IMR-90 (cell line): Measurements from ENCODE around the gene APOB. TPM values are rescaled to one million over a fixed set of nuclear protein-coding genes. Genes with fewer than 3 reads are reported as not detected.

Experiments used
- ATAC-seq: fragments of 200-7000 bp; cut with Tn5 transposase; 2 replicates; pipeline ENCODE4 v1.9.1; 2020; ENCODE audit warnings: low read depth, mild to moderate bottlenecking, moderate library complexity
- BruUV-seq: library from RNA; stranded (reverse); fragments of 400-500 nt; replicated peaks from 2 replicates; lab custom pipeline; 2021; lab: Mats Ljungman, UMichigan
- CTCF ChIA-PET: fragments of 300-600 bp; formaldehyde crosslinking; extraction: SDS; loops from one replicate; lab custom pipeline; 2021; ENCODE audit warnings: antibody characterized with exemption; lab: Yijun Ruan, JAX
- POLR2A ChIA-PET: fragments of 300-600 bp; sonication (Branson Sonifier 250); formaldehyde crosslinking; loops from one replicate; lab custom pipeline; 2022; ENCODE audit warnings: antibody characterized with exemption; ENCODE audit not compliant: unreplicated experiment; lab: Charles Lee
- DNase-seq: peaks from one replicate; pipeline ENCODE4 v3.0.0; 2013
- H2AFZ ChIP-seq: replicated peaks from 2 replicates; pipeline ENCODE3; 2013; ENCODE audit warnings: low read length, mild to moderate bottlenecking; ENCODE audit not compliant: poor library complexity
- H2AK5ac ChIP-seq: 2 replicates; pipeline ENCODE4 v1.6.1; 2013; ENCODE audit warnings: low read depth, low read length, inconsistent platforms
- H2AK9ac ChIP-seq: replicated peaks from 2 replicates; pipeline ENCODE3; 2013; ENCODE audit warnings: mild to moderate bottlenecking, low read depth, low read length, moderate library complexity; ENCODE audit not compliant: poor library complexity
- H2BK120ac ChIP-seq: 2 replicates; pipeline ENCODE4 v1.6.1; 2013; ENCODE audit warnings: low read depth, low read length, inconsistent platforms
- H2BK15ac ChIP-seq: 3 replicates; pipeline ENCODE4 v1.6.1; 2013; ENCODE audit warnings: low read depth, low read length, inconsistent platforms
- H2BK20ac ChIP-seq: 2 replicates; pipeline ENCODE4 v1.6.1; 2013; ENCODE audit warnings: low read depth, mild to moderate bottlenecking, inconsistent platforms, low read length, moderate library complexity
- H2BK5ac ChIP-seq: 2 replicates; pipeline ENCODE4 v1.6.1; 2013; ENCODE audit warnings: mild to moderate bottlenecking, low read depth, low read length, inconsistent platforms; ENCODE audit not compliant: poor library complexity, severe bottlenecking
- H3K14ac ChIP-seq: replicated peaks from 2 replicates; pipeline ENCODE4 v1.6.1; 2013; ENCODE audit warnings: low read depth, low read length, inconsistent platforms
- H3K18ac ChIP-seq: 2 replicates; pipeline ENCODE4 v1.6.1; 2013; ENCODE audit warnings: low read depth, low read length, control low read depth
- H3K23ac ChIP-seq: 2 replicates; pipeline ENCODE4 v1.6.1; 2013; ENCODE audit warnings: low read depth, low read length, inconsistent platforms
- H3K27ac ChIP-seq: 2 replicates; pipeline ENCODE4 v1.5.1; 2013; ENCODE audit warnings: mild to moderate bottlenecking, control low read depth, low read length; ENCODE audit not compliant: insufficient read depth
- H3K27me3 ChIP-seq: 2 replicates; pipeline ENCODE4 v1.6.1; 2013; ENCODE audit warnings: low read length; ENCODE audit not compliant: control insufficient read depth, insufficient read depth
- H3K36me3 ChIP-seq: 2 replicates; pipeline ENCODE4 v1.6.1; 2013; ENCODE audit warnings: low read length, mixed read lengths; ENCODE audit not compliant: control insufficient read depth, insufficient read depth
- H3K4ac ChIP-seq: 2 replicates; pipeline ENCODE4 v1.6.1; 2013; ENCODE audit warnings: low read depth, low read length, inconsistent platforms
- H3K4me1 ChIP-seq: 2 replicates; pipeline ENCODE4 v1.6.1; 2013; ENCODE audit warnings: low read length, mixed read lengths; ENCODE audit not compliant: control insufficient read depth, insufficient read depth
- H3K4me2 ChIP-seq: 2 replicates; pipeline ENCODE4 v1.6.1; 2013; ENCODE audit warnings: low read depth, mild to moderate bottlenecking, control low read depth, low read length, moderate library complexity
- H3K4me3 ChIP-seq: 2 replicates; pipeline ENCODE4 v1.5.1; 2013; ENCODE audit warnings: low read depth, mild to moderate bottlenecking, control low read depth, low read length, moderate library complexity; ENCODE audit not compliant: insufficient read depth
- H3K56ac ChIP-seq: 2 replicates; pipeline ENCODE4 v1.6.1; 2013; ENCODE audit warnings: low read length, inconsistent platforms; ENCODE audit not compliant: insufficient read depth; ENCODE audit errors: extremely low read depth
- H3K79me1 ChIP-seq, 2 experiments: 2 replicates each; pipeline ENCODE4 v1.6.1; 2013; ENCODE audit warnings: low read length in 2 of 2, inconsistent platforms in 1 of 2, low read depth in 1 of 2
- H3K9ac ChIP-seq: 2 replicates; pipeline ENCODE4 v1.6.1; 2013; ENCODE audit warnings: low read depth, low read length, control low read depth
- H3K9me1 ChIP-seq: 2 replicates; pipeline ENCODE4 v1.6.1; 2013; ENCODE audit warnings: low read length, inconsistent platforms; ENCODE audit not compliant: insufficient read depth
- H3K9me3 ChIP-seq: 2 replicates; pipeline ENCODE4 v1.6.1; 2013; ENCODE audit warnings: low read length; ENCODE audit not compliant: control insufficient read depth, insufficient read depth
- H4K20me1 ChIP-seq: 2 replicates; pipeline ENCODE4 v1.6.1; 2013; ENCODE audit warnings: low read length, inconsistent platforms; ENCODE audit not compliant: insufficient read depth
- H4K5ac ChIP-seq: 2 replicates; pipeline ENCODE4 v1.6.1; 2013; ENCODE audit warnings: mild to moderate bottlenecking, low read depth, low read length, control low read depth
- H4K8ac ChIP-seq, 2 experiments: 2 replicates each; pipeline ENCODE4 v1.6.1; 2013; ENCODE audit warnings: low read depth in 2 of 2, low read length in 2 of 2, control low read depth in 1 of 2, inconsistent platforms in 1 of 2
- H4K91ac ChIP-seq: 2 replicates; pipeline ENCODE4 v1.6.1; 2013; ENCODE audit warnings: low read depth, low read length, inconsistent platforms; ENCODE audit not compliant: insufficient read depth
- RAD21 ChIP-seq: IDR thresholded peaks from 2 replicates; pipeline ENCODE4 v1.6.1; 2012; ENCODE audit warnings: low read length, improper control_type of control experiment
- RFX5 ChIP-seq: IDR thresholded peaks from 2 replicates; pipeline ENCODE4 v1.8.0; 2012; ENCODE audit warnings: low read depth, mild to moderate bottlenecking, low read length, moderate library complexity
- SMC3 ChIP-seq: fragments of 150-350 bp; IDR thresholded peaks from 2 replicates; pipeline ENCODE4 v1.6.1; 2016; ENCODE audit warnings: low read depth, mild to moderate bottlenecking, antibody characterized with exemption, low read length, moderate library complexity
- WGBS, 2 experiments: methylation state at CpG; one replicate each; pipeline versions ENCODE4 v1.1.5 to v1.1.7; 2013; ENCODE audit warnings: missing lambda C conversion rate in 2 of 2; ENCODE audit not compliant: insufficient read length in 1 of 2; ENCODE audit errors: extremely low coverage in 2 of 2; 5-methylcytosine and 5-hydroxymethylcytosine counted together
- dilution Hi-C: fragments of 300-500 bp; cut with HindIII; formaldehyde crosslinking; loops from one replicate; pipeline ENCODE4 v1.14.3; 2018; ENCODE audit warnings: low sequenced_read_pairs; ENCODE audit not compliant: unreplicated experiment
- in situ Hi-C: fragments of 300-500 bp; cut with MboI; formaldehyde crosslinking; loops from 3 replicates; pipeline ENCODE4 v1.14.3; 2019; ENCODE audit warnings: low sequenced_read_pairs, inconsistent platforms, mixed read lengths
- intact Hi-C: fragments of 100-400 bp; cut with micrococcal nuclease; formaldehyde crosslinking; loops from 2 replicates; pipeline ENCODE4 v1.10.0; 2022
- polyA plus RNA-seq, 3 experiments: library from polyadenylated mRNA; depleted of rRNA; stranded (reverse); fragments of >200 nt; gene quantifications; 2 replicates each; pipeline ENCODE4 v1.2.3, GENCODE V29; 2012; ENCODE audit warnings: low replicate concordance in 1 of 3
- total RNA-seq: library from RNA; depleted of rRNA; stranded (reverse); fragments of >200 nt; gene quantifications from 2 replicates; pipeline ENCODE4 v1.2.3, GENCODE V29; 2012

Gene APOB
- total and polyA plus RNA-seq, 2 of the 4 experiments (the other 2 are of a cell fraction), result under 0.01 TPM; not detected in 1

DNA sequence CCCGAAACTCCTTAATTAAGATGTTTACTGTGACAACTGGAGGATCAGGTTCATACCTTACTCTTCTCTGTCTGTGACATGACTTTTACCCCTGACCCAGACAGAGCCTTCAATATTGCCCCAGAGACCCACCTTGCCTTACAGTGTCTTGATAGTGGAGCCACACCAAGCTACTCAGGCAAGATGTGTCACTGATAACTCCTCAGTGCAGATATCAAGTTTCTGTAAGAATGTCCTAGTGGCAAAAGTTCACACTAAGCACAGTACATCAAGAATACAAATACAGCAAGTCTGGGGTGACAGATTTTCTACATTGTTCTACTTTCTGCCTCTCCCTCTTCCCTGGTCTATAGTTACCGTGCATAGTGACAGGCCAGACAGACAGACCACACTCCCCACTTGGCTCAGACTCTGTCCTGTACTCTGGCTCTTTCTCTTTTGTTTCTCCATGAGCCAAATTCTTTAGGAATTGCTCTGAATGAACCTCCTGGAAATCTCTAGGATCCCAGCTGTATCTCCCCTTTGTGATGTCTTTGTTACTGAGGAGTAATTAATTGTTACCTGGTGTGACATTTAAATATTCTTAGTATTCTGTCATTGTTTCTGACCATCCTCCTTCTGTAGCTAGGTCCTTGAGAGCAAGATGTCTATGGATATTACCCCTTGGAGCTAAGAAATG lies 24.1 kb upstream of the APOB start:
- no peak for TF ChIP-seq RAD21
- TF ChIP-seq RFX5, result no peak
- TF ChIP-seq SMC3, result no peak
- no peaks in the 10 kb centered on the region for H3K79me1 ChIP-seq
- no peak overlapping the region for H2BK20ac ChIP-seq
- POLR2A ChIA-PET, result no interaction called here
- H3K9me3 ChIP-seq, result no peaks in the 10 kb centered on the region
- H2AK5ac ChIP-seq, result no peak overlapping the region
- in situ Hi-C loops, result no loop called here
- no peak overlapping the region for H4K5ac ChIP-seq
- no peak overlapping the region for H2AFZ ChIP-seq
- DNase-seq (no peak), ATAC-seq (no peak)
- no peaks in the 10 kb centered on the region for H3K36me3 ChIP-seq
- H2BK15ac ChIP-seq, result no peak overlapping the region
- no peak overlapping the region for H3K23ac ChIP-seq
- H3K4me2 ChIP-seq, result no peak overlapping the region
- H3K4me1 ChIP-seq, result no peaks in the 10 kb centered on the region
- no peaks in the 10 kb centered on the region for H3K27me3 ChIP-seq
- H3K18ac ChIP-seq, result no peak overlapping the region
- no peaks in the 10 kb centered on the region for H3K9me1 ChIP-seq
- no TSS peak for BruUV-seq
- no peaks in the 10 kb centered on the region for H4K20me1 ChIP-seq
- no CpG with 5 or more reads among the region's 2 CpGs for WGBS, 2 experiments
- no peak overlapping the region for H2BK120ac ChIP-seq
- CTCF ChIA-PET, result interaction anchor here (0.9 kb wide), 1 partner anchor 52 kb away, joined by 3 read pairs; no protein-coding TSS in a partner anchor
- H3K4ac ChIP-seq, result no peak overlapping the region
- intact Hi-C loops, result no loop called here
- dilution Hi-C loops, result no loop called here
- H3K14ac ChIP-seq, result no peak overlapping the region
- no peak overlapping the region for H2BK5ac ChIP-seq
- H2AK9ac ChIP-seq, result no peak overlapping the region
- no peak overlapping the region for H3K4me3 ChIP-seq
- H3K9ac ChIP-seq, result no peak overlapping the region
- H4K8ac ChIP-seq, result no peak overlapping the region
- no peak overlapping the region for H3K56ac ChIP-seq
- H3K27ac ChIP-seq, result no peak overlapping the region
- H4K91ac ChIP-seq, result no peak overlapping the region
